Colonic mucosa (tissue), 4 donors: ENCODE measurements around the gene VPS8. TPM values are rescaled to one million over a fixed set of nuclear protein-coding genes. Genes with fewer than 3 reads are reported as not detected.

Source experiments
- DNase-seq: peaks from one replicate; pipeline ENCODE4 v3.0.0-alpha.2; 2020
- H3K27ac ChIP-seq: fragments of 200-600 bp; one replicate; pipeline ENCODE4 v1.8.0; 2021
- H3K27me3 ChIP-seq: fragments of 200-600 bp; one replicate; pipeline ENCODE4 v1.8.0; 2021
- H3K36me3 ChIP-seq: fragments of 200-600 bp; one replicate; pipeline ENCODE4 v1.8.0; 2021
- H3K4me1 ChIP-seq: fragments of 200-600 bp; one replicate; pipeline ENCODE4 v1.8.0; 2021; ENCODE audit warnings: mild to moderate bottlenecking
- H3K4me3 ChIP-seq: fragments of 200-600 bp; one replicate; pipeline ENCODE4 v1.8.0; 2021
- H3K9ac ChIP-seq, 2 donors: one replicate each; pipeline ENCODE4 v1.7.0; 2013; ENCODE audit warnings: control low read depth in 2 of 2, low read depth in 2 of 2, low read length in 2 of 2
- H3K9me3 ChIP-seq: fragments of 200-600 bp; one replicate; pipeline ENCODE4 v1.8.0; 2021
- CTCF ChIP-seq: fragments of 200-600 bp; IDR thresholded peaks from one replicate; pipeline ENCODE4 v1.8.0; 2022; ENCODE audit warnings: antibody characterized with exemption, mild to moderate bottlenecking
- intact Hi-C: fragments of 100-400 bp; cut with DNase I; formaldehyde crosslinking; loops from one replicate; pipeline ENCODE4 v1.14.1; 2022
- total RNA-seq, 2 donors: library from RNA; stranded (reverse); fragmentation: NEBNext Ultra II Directional in 1 of 2; extraction: Animal tissue kit (Norgen Biotek cat#: 25700) in 1 of 2; gene quantifications; one replicate each; pipeline ENCODE4 v1.2.1, GENCODE V29; 2021
- donor health status: healthy.
- donor health status: DM: no; HTN: no; CAD: no.
- donor health status: DM: no; HTN: no; CAD: no.

VPS8 gene
- total RNA-seq, 2 donors from 2014 or later, result 43.7 to 54.8 TPM

- TF ChIP-seq CTCF, result no peak
- H3K9ac ChIP-seq, result no peak overlapping the region
- H3K27ac ChIP-seq, result no peak overlapping the region
- intact Hi-C loops, result no loop called here
- H3K4me3 ChIP-seq, result no peak overlapping the region
- no peaks in the 10 kb centered on the region for H3K27me3 ChIP-seq
- no peaks in the 10 kb centered on the region for H3K36me3 ChIP-seq
- H3K4me1 ChIP-seq, result peaks cover 3% of the 10 kb centered on the region
- H3K9me3 ChIP-seq, result no peaks in the 10 kb centered on the region
- no peak for DNase-seq
Observed at GRCh38 chr3:184785890-184786279, 26.1 kb upstream of the VPS8 start.

- Histone ChIP-seq H3K4me3 (no peak overlapping the region), H3K36me3 (no peaks in the 10 kb centered on the region), H3K9me3 (no peaks in the 10 kb centered on the region), H3K27ac (peak overlapping the region; percentile 19), H3K27me3 (no peaks in the 10 kb centered on the region), H3K4me1 (peaks cover 3% of the 10 kb centered on the region), H3K9ac (no peak overlapping the region)
- no peak for DNase-seq
- TF ChIP-seq CTCF, result no peak
- intact Hi-C loops, result no loop called here
Observed at GRCh38 chr3:184786280-184786941, 25.6 kb upstream of the VPS8 start.

DNA sequence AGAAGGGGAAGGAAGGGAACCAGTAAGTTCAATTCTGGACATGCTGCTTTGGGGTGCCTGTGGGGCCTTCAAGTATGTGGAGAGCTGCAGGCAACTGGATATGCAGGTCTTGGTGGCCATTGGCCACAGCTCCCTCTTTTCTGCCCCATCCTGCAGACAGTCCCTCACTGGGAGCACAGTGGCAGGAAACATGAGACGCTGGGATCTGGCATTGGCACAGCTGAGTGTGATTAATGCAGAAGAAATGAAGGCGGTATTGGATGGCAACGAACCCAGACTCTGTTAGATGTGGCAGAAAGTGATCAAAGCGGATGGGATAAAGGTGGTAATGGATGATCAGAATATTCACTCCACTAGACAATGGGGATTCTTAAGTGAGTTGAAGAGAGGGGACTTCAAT lies 23.2 kb upstream of the VPS8 start:
- no peaks in the 10 kb centered on the region for H3K27me3 ChIP-seq
- no peaks in the 10 kb centered on the region for H3K36me3 ChIP-seq
- TF ChIP-seq CTCF, result no peak
- no peak overlapping the region for H3K27ac ChIP-seq
- peaks cover 3% of the 10 kb centered on the region for H3K4me1 ChIP-seq
- no peak overlapping the region for H3K4me3 ChIP-seq
- H3K9me3 ChIP-seq, result no peaks in the 10 kb centered on the region
- no peak for DNase-seq
- intact Hi-C loops, result no loop called here
- no peak overlapping the region for H3K9ac ChIP-seq

GRCh38 chr3:184789314-184789998 lies 22.5 kb upstream of the VPS8 start:
- H3K9me3 ChIP-seq, result no peaks in the 10 kb centered on the region

GRCh38 chr3:184791171-184791570 lies 20.8 kb upstream of the VPS8 start:
- intact Hi-C loops, result no loop called here
- Histone ChIP-seq H3K4me1 (peaks cover 3% of the 10 kb centered on the region), H3K27ac (no peak overlapping the region), H3K4me3 (no peak overlapping the region), H3K9me3 (no peaks in the 10 kb centered on the region), H3K36me3 (no peaks in the 10 kb centered on the region), H3K27me3 (no peaks in the 10 kb centered on the region), H3K9ac (no peak overlapping the region)
- no peak for TF ChIP-seq CTCF
- no peak for DNase-seq

More at GRCh38 chr3:184789314-184789998, 22.5 kb upstream of the VPS8 start:
- no peak for TF ChIP-seq CTCF
- Histone ChIP-seq H3K9ac (no peak overlapping the region), H3K27ac (no peak overlapping the region), H3K27me3 (no peaks in the 10 kb centered on the region), H3K4me3 (no peak overlapping the region), H3K36me3 (no peaks in the 10 kb centered on the region), H3K4me1 (peaks cover 3% of the 10 kb centered on the region)
- intact Hi-C loops, result no loop called here
- no peak for DNase-seq
